Omental fat pad (tissue), 4 donors: ENCODE data around the gene PROZ. TPM values are rescaled to one million over a fixed set of nuclear protein-coding genes. Genes with fewer than 3 reads are reported as not detected.

Experiments used
- ATAC-seq: fragments of 150-250 bp; one replicate; pipeline ENCODE4 v1.9.1; 2016; ENCODE audit warnings: mild to moderate bottlenecking, moderate library complexity; ENCODE audit not compliant: low FRiP score
- DNase-seq: peaks from one replicate; pipeline ENCODE4 v3.0.0-alpha.2; 2019; ENCODE audit warnings: low spot score
- CTCF ChIP-seq, 3 donors: fragments of 450-650 bp; IDR thresholded peaks; one replicate each; pipeline ENCODE4 v1.5.1; 2016 to 2017; ENCODE audit warnings: antibody characterized with exemption in 3 of 3, mild to moderate bottlenecking in 3 of 3, moderate library complexity in 2 of 3
- total RNA-seq, 4 donors: library from RNA; depleted of rRNA; stranded (reverse); fragments of >200 nt; gene quantifications; one replicate each; pipeline ENCODE4 v1.1.0, GENCODE V29; 2016

Gene PROZ
- total RNA-seq, 4 donors from 2014 or later, result not detected

GRCh38 chr13:113117911-113118260, 40.6 kb upstream of the PROZ start:
- ATAC-seq (no peak), DNase-seq (no peak)
- no peak for TF ChIP-seq CTCF (IDR thresholded peaks at IDR 0.05)

- DNase-seq (no peak), ATAC-seq (no peak)
- no peak for TF ChIP-seq CTCF (IDR thresholded peaks at IDR 0.05)
These were observed 40.0 kb upstream of the PROZ start for GRCh38 chr13:113118261-113119021.

GRCh38 chr13:113119166-113119821, 39.2 kb upstream of the PROZ start:
- no peak for ATAC-seq
- DNase-seq, result no peak
- no peak for TF ChIP-seq CTCF (IDR thresholded peaks at IDR 0.05)

GRCh38 chr13:113119822-113120189, 38.6 kb upstream of the PROZ start:
- no peak for TF ChIP-seq CTCF (IDR thresholded peaks at IDR 0.05)

GRCh38 chr13:113120300-113121182, 37.9 kb upstream of the PROZ start:
- DNase-seq (no peak), ATAC-seq (no peak)
- TF ChIP-seq CTCF (IDR thresholded peaks at IDR 0.05), result no peak

More at GRCh38 chr13:113119822-113120189, 38.6 kb upstream of the PROZ start:
- ATAC-seq, result no peak
- DNase-seq, result no peak

- no peak for TF ChIP-seq CTCF (IDR thresholded peaks at IDR 0.05)
- ATAC-seq, result no peak
- DNase-seq, result no peak
These were observed 37.1 kb upstream of the PROZ start for GRCh38 chr13:113121183-113121927.
